Fibroblast of gingiva (primary cell): ENCODE data around the gene NBPF12.
"Not testable (repeated sequence)": the region's sequence is repeated elsewhere in the genome, so short reads cannot be mapped to it uniquely, and the experiment has no call there.

Experiments
- DNase-seq: peaks from one replicate; pipeline ENCODE4 v3.0.0-alpha.2; 2011; ENCODE audit warnings: low read depth

NBPF12 gene

GRCh38 chr1:146986450-146986849, 48.3 kb downstream of the NBPF12 start:
- DNase-seq: not testable (repeated sequence)

GRCh38 chr1:146987502-146987901, 49.4 kb downstream of the NBPF12 start:
- not testable (repeated sequence) for DNase-seq

GRCh38 chr1:146989455-146989854, 51.3 kb downstream of the NBPF12 start:
- DNase-seq: peak; percentile 6

- DNase-seq: not testable (repeated sequence)
Observed at GRCh38 chr1:147008495-147008894, 70.4 kb downstream of the NBPF12 start.

GRCh38 chr1:147026975-147027374, 88.9 kb downstream of the NBPF12 start:
- DNase-seq: not testable (repeated sequence)

GRCh38 chr1:147030066-147030653, 92.0 kb downstream of the NBPF12 start:
- not testable (repeated sequence) for DNase-seq

- no peak for DNase-seq
Observed at GRCh38 chr1:147039916-147040315, 101.8 kb downstream of the NBPF12 start.

- not testable (repeated sequence) for DNase-seq
Observed at GRCh38 chr1:147042891-147043290, 104.8 kb downstream of the NBPF12 start.

GRCh38 chr1:147044511-147044910, 106.4 kb downstream of the NBPF12 start:
- DNase-seq: not testable (repeated sequence)
